ENCODE data around the gene TRIM36.
A peak's percentile ranks its signal among the peaks of the same experiment; 100 is the strongest.

Gene TRIM36, protein sequence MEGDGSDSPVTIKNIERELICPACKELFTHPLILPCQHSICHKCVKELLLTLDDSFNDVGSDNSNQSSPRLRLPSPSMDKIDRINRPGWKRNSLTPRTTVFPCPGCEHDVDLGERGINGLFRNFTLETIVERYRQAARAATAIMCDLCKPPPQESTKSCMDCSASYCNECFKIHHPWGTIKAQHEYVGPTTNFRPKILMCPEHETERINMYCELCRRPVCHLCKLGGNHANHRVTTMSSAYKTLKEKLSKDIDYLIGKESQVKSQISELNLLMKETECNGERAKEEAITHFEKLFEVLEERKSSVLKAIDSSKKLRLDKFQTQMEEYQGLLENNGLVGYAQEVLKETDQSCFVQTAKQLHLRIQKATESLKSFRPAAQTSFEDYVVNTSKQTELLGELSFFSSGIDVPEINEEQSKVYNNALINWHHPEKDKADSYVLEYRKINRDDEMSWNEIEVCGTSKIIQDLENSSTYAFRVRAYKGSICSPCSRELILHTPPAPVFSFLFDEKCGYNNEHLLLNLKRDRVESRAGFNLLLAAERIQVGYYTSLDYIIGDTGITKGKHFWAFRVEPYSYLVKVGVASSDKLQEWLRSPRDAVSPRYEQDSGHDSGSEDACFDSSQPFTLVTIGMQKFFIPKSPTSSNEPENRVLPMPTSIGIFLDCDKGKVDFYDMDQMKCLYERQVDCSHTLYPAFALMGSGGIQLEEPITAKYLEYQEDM

DNA sequence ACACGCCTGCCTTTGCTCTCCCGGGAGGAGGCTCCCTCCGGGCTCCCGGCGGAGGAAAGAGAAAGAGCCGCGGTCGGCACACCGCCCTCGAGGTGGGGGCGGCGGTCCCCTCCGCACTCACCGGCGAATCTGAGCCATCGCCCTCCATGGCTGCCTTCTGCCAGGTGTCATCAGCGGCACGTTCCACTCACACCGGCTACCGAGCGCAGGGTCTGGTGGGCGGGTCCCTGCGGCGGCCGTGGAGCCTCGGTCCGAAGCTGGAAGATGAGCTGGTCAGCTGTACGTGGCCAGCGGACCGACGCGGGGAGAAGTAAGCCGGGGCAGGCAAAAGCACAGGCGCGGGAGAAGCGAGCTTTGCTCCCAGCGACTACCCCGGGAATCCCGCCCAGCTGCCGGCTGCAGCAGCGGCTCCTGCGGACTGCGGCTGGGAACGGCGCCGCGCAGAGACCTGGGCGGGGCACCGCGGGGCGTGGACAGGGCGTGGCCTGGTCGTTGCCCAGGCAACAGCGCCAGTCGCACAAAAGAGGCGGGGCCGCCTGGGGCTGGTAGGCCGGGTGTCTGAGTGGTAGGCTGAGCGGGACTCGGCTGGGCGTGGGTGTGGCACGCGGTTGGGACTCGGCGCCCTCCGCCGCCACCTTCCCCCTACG, at the start of gene TRIM36:
Gene TRIM36, minus strand, starts transcription at position 422 of the 647 bp plus-strand sequence. Its CDS starts 274 bp downstream, at position 148.
- H3K27ac ChIP-seq = peak within 1 kb of the TSS; percentile 65 to 89
- H3K4me3 ChIP-seq = peak within 1 kb of the TSS; percentile 92
- TF ChIP-seq, protein P1, sequence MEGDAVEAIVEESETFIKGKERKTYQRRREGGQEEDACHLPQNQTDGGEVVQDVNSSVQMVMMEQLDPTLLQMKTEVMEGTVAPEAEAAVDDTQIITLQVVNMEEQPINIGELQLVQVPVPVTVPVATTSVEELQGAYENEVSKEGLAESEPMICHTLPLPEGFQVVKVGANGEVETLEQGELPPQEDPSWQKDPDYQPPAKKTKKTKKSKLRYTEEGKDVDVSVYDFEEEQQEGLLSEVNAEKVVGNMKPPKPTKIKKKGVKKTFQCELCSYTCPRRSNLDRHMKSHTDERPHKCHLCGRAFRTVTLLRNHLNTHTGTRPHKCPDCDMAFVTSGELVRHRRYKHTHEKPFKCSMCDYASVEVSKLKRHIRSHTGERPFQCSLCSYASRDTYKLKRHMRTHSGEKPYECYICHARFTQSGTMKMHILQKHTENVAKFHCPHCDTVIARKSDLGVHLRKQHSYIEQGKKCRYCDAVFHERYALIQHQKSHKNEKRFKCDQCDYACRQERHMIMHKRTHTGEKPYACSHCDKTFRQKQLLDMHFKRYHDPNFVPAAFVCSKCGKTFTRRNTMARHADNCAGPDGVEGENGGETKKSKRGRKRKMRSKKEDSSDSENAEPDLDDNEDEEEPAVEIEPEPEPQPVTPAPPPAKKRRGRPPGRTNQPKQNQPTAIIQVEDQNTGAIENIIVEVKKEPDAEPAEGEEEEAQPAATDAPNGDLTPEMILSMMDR (IDR thresholded peaks at IDR 0.05) = no peak
- DNase-seq (ENCODE audit: low spot score) = peak; percentile 96

DNA sequence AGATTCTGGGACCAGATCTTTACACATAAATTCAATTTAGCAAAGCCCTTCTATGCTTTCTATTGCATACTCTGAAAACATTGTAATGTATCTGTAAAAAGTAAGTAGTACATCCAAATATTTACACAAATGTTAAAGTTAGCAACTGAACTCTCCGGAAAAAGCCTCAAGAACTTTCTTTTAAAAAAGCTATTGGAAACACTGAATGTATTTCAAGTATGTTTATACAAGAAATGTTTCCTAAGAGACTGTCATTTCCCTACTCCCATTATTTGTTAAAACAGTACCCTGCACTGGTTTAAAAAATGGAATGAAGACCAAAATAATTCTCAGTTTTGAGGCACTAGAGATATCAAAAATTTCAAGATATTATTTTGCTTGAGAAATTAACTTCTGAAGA, 44.8 kb upstream of the TRIM36 start:
- DNase-seq (ENCODE audit: low spot score) = no peak
- H3K27ac ChIP-seq = peak overlapping the region in 1 of 2 donors; percentile 71
- TF ChIP-seq, protein P1 (IDR thresholded peaks at IDR 0.05) = no peak
- H3K4me3 ChIP-seq = peak overlapping the region; percentile 20

DNA sequence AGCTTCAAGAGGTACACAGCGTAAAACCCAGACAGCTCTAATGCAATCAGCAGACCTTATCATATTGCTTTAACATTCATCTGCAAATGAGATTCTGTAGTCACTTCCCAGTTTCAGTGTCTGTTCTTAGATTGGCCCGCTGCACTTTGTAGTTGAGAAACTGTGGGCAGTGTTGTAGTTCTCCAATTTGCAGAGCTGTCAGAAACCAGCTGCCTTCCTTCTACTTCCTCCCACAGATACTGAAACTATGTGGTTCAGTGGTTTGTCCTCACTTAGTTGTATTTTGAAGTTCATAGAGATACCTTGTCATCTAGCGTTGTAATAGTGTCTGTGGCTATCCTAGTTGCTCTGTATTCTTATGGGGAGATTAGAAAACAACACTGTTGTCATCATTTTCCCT, 39.6 kb upstream of the TRIM36 start:
- no peak for DNase-seq (ENCODE audit: low spot score)
- TF ChIP-seq, protein P1 (IDR thresholded peaks at IDR 0.05) = no peak
- Histone ChIP-seq H3K4me3 (no peak overlapping the region), H3K27ac (no peak overlapping the region)

DNA sequence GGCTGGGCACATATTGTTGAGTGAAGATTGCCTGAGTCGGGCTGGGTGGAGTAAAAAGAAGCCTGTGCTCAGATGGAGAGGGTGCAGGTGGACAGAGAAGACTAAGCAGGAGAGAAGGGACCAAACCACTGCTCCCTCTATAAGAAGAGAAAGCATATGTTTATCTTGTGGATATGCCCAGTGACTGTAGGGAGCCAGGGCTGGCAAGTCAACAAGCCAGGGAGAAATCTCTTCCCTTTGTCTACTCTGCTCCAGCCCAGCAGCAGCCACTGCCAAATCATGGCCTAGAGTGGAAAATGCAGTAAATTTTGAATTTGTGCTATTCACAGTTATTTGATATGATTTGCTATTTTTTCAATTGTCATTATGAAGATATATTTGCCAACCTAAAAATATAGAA, 33.2 kb upstream of the TRIM36 start:
- TF ChIP-seq, protein P1 (IDR thresholded peaks at IDR 0.05) = no peak
- Histone ChIP-seq H3K27ac (no peak overlapping the region), H3K4me3 (no peak overlapping the region)
- DNase-seq (ENCODE audit: low spot score) = no peak

DNA sequence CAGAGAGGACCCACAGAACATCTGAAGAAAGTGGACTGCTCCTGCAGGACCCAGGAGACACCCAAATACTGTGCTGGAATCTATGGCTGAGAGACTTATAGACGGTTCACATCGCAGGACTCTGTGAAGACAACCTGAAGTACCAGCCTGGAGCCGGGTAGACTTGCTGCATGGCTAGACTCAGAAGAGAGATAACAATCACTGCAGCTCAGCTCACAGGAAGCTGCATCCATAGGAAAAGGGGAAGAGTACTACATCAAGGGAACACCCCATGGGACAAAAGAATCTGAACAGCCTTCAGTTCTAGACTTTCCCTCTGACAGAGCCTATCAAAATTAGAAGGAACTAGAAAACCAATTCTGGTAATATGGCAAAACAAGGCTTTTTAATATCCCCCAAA, 26.5 kb upstream of the TRIM36 start:
- no peak overlapping the region for H3K27ac ChIP-seq
- TF ChIP-seq, protein P1 (IDR thresholded peaks at IDR 0.05) = no peak
- H3K4me3 ChIP-seq = no peak overlapping the region
- no peak for DNase-seq (ENCODE audit: low spot score)

DNA sequence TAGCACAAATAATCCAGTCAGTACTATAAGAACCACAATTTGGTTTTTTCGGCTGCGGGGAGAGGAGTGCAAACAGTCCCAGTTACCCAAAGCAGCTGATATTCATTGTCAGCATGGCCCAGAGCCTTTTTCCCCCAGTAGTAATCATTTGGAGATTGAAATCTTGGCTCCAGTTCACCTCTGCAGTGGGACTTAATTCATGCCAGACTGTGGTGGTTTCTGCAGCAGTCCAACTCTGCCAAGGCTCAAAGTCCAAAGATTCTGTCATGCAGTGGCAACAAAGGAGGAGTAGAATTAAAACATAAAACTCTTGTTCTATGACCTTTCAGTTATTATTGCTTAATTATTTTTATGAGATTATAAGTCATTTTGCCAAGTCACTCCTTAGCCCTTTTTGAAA, 25.0 kb upstream of the TRIM36 start:
- no peak for DNase-seq (ENCODE audit: low spot score)
- Histone ChIP-seq H3K27ac (no peak overlapping the region), H3K4me3 (no peak overlapping the region)
- TF ChIP-seq, protein P1 (IDR thresholded peaks at IDR 0.05) = no peak
